HepG2 (cell line): ENCODE results near the gene TBC1D5.

ENCODE experiments used
- ARHGAP35 ChIP-seq: sonication (generic); formaldehyde crosslinking; IDR thresholded peaks from 2 replicates; pipeline ENCODE4 v1.9.0; 2022; ENCODE audit warnings: mild to moderate bottlenecking, inconsistent platforms, moderate library complexity, missing genetic modification reagents, borderline replicate concordance
- BRCA1 ChIP-seq: sonication (generic); formaldehyde crosslinking; IDR thresholded peaks from 2 replicates; pipeline ENCODE4 v1.4.0; 2020; ENCODE audit warnings: missing genetic modification reagents
- CTCF ChIP-seq: sonication (generic); formaldehyde crosslinking; IDR thresholded peaks from 2 replicates; pipeline ENCODE4 v1.5.0; 2020; ENCODE audit warnings: mild to moderate bottlenecking, missing genetic modification reagents, moderate library complexity
- GFI1 ChIP-seq: sonication (generic); formaldehyde crosslinking; IDR thresholded peaks from 2 replicates; pipeline ENCODE4 v1.5.0; 2020; ENCODE audit warnings: missing genetic modification reagents, mild to moderate bottlenecking, borderline replicate concordance
- ISX ChIP-seq: sonication (generic); formaldehyde crosslinking; conservative IDR thresholded peaks from 2 replicates; pipeline ENCODE4 v1.5.0; 2020; ENCODE audit warnings: missing genetic modification reagents
- PHF8 ChIP-seq: sonication (generic); formaldehyde crosslinking; IDR thresholded peaks from 2 replicates; pipeline ENCODE4 v1.5.0; 2020; ENCODE audit warnings: missing genetic modification reagents
- PRMT3 ChIP-seq: sonication (generic); formaldehyde crosslinking; IDR thresholded peaks from 2 replicates; pipeline ENCODE4 v1.8.1; 2022; ENCODE audit warnings: low read depth, mild to moderate bottlenecking, moderate library complexity, missing genetic modification reagents, borderline replicate concordance
- RFX5 ChIP-seq: IDR thresholded peaks from 2 replicates; pipeline ENCODE4 v1.6.1; 2011; ENCODE audit warnings: low read depth, low read length, improper control_type of control experiment
- SP2 ChIP-seq: sonication (generic); formaldehyde crosslinking; IDR thresholded peaks from 2 replicates; pipeline ENCODE4 v1.5.1; 2020; ENCODE audit warnings: mild to moderate bottlenecking, missing genetic modification reagents
- TGIF2 ChIP-seq: IDR thresholded peaks from 2 replicates; pipeline ENCODE4 v1.6.1; 2016; ENCODE audit warnings: control low read depth, missing compliant biosample characterization
- ZNF451 ChIP-seq: sonication (generic); formaldehyde crosslinking; IDR thresholded peaks from 2 replicates; pipeline ENCODE4 v1.5.0; 2020; ENCODE audit warnings: mild to moderate bottlenecking, missing genetic modification reagents
- ZNF510 ChIP-seq: sonication (generic); formaldehyde crosslinking; IDR thresholded peaks from 2 replicates; pipeline ENCODE4 v1.4.0; 2020; ENCODE audit warnings: low read depth, mild to moderate bottlenecking, missing genetic modification reagents
- TF ChIP-seq, protein P1 (sequence below): IDR thresholded peaks from 2 replicates; pipeline ENCODE4 v1.6.1; 2016; ENCODE audit warnings: missing biosample characterization, missing genetic modification reagents, low read depth

GRCh38 chr3:17554078-17554477 lies 188.4 kb downstream of the TBC1D5 start:
- TF ChIP-seq ZNF510 (CRISPR knock-in tag) (no peak), PRMT3 (CRISPR knock-in tag) (no peak), ISX (no peak), CTCF (CRISPR knock-in tag) (no peak), BRCA1 (CRISPR knock-in tag) (no peak), ZNF451 (CRISPR knock-in tag) (no peak), PHF8 (CRISPR knock-in tag) (no peak), GFI1 (CRISPR knock-in tag) (no peak), TGIF2 (CRISPR knock-in tag) (no peak), ARHGAP35 (no peak), SP2 (CRISPR knock-in tag) (no peak), RFX5 (no peak)
- TF ChIP-seq, protein P1, sequence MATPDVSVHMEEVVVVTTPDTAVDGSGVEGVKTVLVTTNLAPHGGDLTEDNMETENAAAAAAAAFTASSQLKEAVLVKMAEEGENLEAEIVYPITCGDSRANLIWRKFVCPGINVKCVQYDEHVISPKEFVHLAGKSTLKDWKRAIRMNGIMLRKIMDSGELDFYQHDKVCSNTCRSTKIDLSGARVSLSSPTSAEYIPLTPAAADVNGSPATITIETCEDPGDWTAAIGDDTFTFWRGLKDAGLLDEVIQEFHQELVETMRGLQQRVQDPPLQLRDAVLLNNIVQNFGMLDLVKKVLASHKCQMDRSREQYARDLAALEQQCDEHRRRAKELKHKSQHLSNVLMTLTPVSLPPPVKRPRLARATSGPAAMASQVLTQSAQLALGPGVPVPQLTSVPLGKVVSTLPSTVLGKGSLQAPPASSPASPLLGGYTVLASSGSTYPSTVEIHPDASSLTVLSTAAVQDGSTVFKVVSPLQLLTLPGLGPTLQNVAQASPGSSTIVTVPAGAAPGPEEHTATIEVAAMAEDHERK = no peak
